ENCODE data around the gene LAMTOR1. TPM values are rescaled to one million over a fixed set of nuclear protein-coding genes. Genes with fewer than 3 reads are reported as not detected.

LAMTOR1 gene
- total RNA-seq, 2 experiments from 2014 or later, result 50.7 to 52.2 TPM

DNA sequence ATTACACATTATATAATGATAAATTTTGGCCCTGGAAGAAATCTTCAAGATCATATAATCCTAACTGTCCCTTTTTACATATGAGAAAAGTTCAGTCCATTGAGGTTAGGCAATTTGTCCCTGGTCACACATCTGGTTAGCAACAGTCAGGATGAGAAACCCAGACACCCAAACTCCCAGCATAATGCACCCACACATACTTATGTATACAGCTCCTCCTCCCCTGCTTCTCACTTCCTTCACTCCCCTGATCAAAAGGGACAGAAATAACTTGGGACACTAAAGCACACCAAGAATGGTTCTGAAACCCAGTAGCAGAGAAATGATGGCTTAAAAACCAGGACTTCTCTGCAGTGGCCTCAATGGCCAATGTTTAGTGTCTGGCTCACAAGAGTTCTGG lies 33.9 kb downstream of the LAMTOR1 start:
- CTCF ChIA-PET, result interaction anchor here (3.0 kb wide), 1 partner anchor 44 kb away, joined by 14 read pairs; no protein-coding TSS in a partner anchor
- intact Hi-C loops (cut with DNase I, micrococcal nuclease), result no loop called here
- H3K4me1 Mint-ChIP-seq, result peaks cover 46% of the 10 kb centered on the region
- H3K9me3 Mint-ChIP-seq (ENCODE audit: low read depth), result no peaks in the 10 kb centered on the region
- POLR2A ChIA-PET, result no interaction called here
- H3K27me3 Mint-ChIP-seq, result no peaks in the 10 kb centered on the region
- no peak overlapping the region for H3K4me3 Mint-ChIP-seq
- DNase-seq (no peak), ATAC-seq (peak; percentile 48)
- H3K27ac Mint-ChIP-seq, result no peak overlapping the region
- H3K36me3 Mint-ChIP-seq (ENCODE audit: low read depth), result peaks cover 24% of the 10 kb centered on the region

DNA sequence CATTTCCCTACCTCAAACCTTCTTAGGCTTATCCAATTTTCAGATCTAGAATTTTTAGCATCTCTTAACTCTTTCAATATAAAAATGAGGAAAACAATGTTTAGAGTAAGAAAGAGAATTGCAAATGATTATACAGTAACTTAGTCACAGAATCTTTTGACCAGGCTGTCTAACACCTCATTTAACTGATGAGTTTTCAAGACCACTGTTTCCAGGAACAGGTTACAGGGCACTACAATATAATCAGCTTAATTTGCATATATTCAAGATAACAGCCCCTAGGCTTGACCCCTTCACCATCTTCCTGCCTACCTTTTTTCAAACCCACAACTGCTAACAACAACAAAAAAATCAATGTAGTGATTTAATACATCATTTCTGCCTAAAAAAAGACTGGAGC lies 35.4 kb downstream of the LAMTOR1 start:
- CTCF ChIA-PET, result interaction anchor here (0.8 to 3.0 kb wide), 7 partner anchors 10 to 85 kb away, joined by 3 to 14 read pairs (median 6); no protein-coding TSS in a partner anchor
- Mint-ChIP-seq H3K4me1 (peaks cover 41% of the 10 kb centered on the region), H3K4me3 (no peak overlapping the region), H3K27me3 (no peaks in the 10 kb centered on the region), H3K27ac (no peak overlapping the region), H3K36me3 (ENCODE audit: low read depth) (peaks cover 20% of the 10 kb centered on the region), H3K9me3 (ENCODE audit: low read depth) (no peaks in the 10 kb centered on the region)
- intact Hi-C loops (cut with DNase I, micrococcal nuclease), result no loop called here
- POLR2A ChIA-PET, result interaction anchor here (0.7 to 1.4 kb wide), 2 partner anchors 11 to 19 kb away, joined by 3 read pairs; no protein-coding TSS in a partner anchor
- ATAC-seq (no peak), DNase-seq (no peak)

DNA sequence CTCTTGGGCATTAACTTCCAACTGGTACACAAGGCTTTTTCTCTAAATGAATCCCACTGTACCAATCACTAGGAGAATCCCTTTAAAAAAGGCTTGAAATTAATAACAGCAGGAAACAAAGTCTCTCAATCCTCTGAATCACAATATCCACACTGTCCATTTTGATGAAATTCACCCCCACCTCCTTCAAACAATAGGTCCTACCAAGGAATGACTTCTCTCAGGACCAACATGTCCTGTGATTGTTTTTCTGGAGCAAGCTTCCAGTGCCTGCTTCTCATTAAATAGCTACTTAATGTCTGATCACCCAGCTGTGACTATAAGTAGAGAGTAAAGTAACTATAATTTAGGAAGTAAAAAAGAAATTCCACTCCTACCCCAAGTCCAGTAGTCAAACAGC lies 35.8 kb downstream of the LAMTOR1 start:
- H3K4me1 Mint-ChIP-seq, result peaks cover 37% of the 10 kb centered on the region
- no peak overlapping the region for H3K27ac Mint-ChIP-seq
- ChIA-PET POLR2A (interaction anchor here (0.7 to 1.4 kb wide), 2 partner anchors 11 to 19 kb away, joined by 3 read pairs; no protein-coding TSS in a partner anchor), CTCF (interaction anchor here (0.8 to 3.0 kb wide), 6 partner anchors 9 to 76 kb away, joined by 3 to 14 read pairs (median 6); no protein-coding TSS in a partner anchor)
- DNase-seq (no peak), ATAC-seq (no peak)
- no peak overlapping the region for H3K4me3 Mint-ChIP-seq
- H3K9me3 Mint-ChIP-seq (ENCODE audit: low read depth), result no peaks in the 10 kb centered on the region
- H3K27me3 Mint-ChIP-seq, result no peaks in the 10 kb centered on the region
- intact Hi-C loops (cut with DNase I, micrococcal nuclease), result no loop called here
- peaks cover 20% of the 10 kb centered on the region for H3K36me3 Mint-ChIP-seq (ENCODE audit: low read depth)

DNA sequence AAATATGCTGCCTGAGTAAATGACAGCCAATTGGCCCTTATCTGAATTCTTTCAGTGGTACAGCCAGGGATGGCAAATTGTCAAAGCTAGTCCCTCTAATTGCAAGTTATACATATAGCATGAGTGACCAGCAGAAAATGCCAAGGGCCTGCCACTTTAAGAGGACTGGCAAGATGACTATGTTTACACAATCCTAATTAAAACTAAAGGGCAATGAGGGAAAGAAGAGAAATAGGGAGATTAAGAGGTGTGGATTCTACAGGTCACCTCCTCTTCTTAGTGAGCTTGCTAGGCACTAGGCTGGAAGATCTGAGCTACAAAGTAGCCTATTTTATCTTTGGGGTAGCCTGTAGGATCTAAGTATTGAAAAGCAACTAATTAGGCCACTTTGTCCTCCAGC lies 36.2 kb downstream of the LAMTOR1 start:
- POLR2A ChIA-PET, result interaction anchor here (1.3 to 1.4 kb wide), 2 partner anchors 8 to 10 kb away, joined by 3 to 4 read pairs; no protein-coding TSS in a partner anchor
- intact Hi-C loops (cut with DNase I, micrococcal nuclease), result no loop called here
- H3K9me3 Mint-ChIP-seq (ENCODE audit: low read depth), result no peaks in the 10 kb centered on the region
- H3K4me3 Mint-ChIP-seq, result no peak overlapping the region
- H3K27ac Mint-ChIP-seq, result no peak overlapping the region
- no peak for DNase-seq
- no peaks in the 10 kb centered on the region for H3K27me3 Mint-ChIP-seq
- no peak for ATAC-seq
- H3K36me3 Mint-ChIP-seq (ENCODE audit: low read depth), result peaks cover 21% of the 10 kb centered on the region
- CTCF ChIA-PET, result interaction anchor here (1.8 to 3.0 kb wide), 4 partner anchors 11 to 42 kb away, joined by 5 to 14 read pairs (median 6); no protein-coding TSS in a partner anchor
- H3K4me1 Mint-ChIP-seq, result peaks cover 33% of the 10 kb centered on the region

GRCh38 chr11:72061739-72062396 lies 41.2 kb downstream of the LAMTOR1 start:
- Mint-ChIP-seq H3K9me3 (ENCODE audit: low read depth) (no peaks in the 10 kb centered on the region), H3K4me3 (no peak overlapping the region), H3K36me3 (ENCODE audit: low read depth) (peaks cover 18% of the 10 kb centered on the region), H3K4me1 (no peaks in the 10 kb centered on the region), H3K27me3 (no peaks in the 10 kb centered on the region), H3K27ac (no peak overlapping the region)
- CTCF ChIA-PET, result no interaction called here
- intact Hi-C loops (cut with DNase I, micrococcal nuclease), result no loop called here
- POLR2A ChIA-PET, result no interaction called here
- DNase-seq (no peak), ATAC-seq (no peak)

DNA sequence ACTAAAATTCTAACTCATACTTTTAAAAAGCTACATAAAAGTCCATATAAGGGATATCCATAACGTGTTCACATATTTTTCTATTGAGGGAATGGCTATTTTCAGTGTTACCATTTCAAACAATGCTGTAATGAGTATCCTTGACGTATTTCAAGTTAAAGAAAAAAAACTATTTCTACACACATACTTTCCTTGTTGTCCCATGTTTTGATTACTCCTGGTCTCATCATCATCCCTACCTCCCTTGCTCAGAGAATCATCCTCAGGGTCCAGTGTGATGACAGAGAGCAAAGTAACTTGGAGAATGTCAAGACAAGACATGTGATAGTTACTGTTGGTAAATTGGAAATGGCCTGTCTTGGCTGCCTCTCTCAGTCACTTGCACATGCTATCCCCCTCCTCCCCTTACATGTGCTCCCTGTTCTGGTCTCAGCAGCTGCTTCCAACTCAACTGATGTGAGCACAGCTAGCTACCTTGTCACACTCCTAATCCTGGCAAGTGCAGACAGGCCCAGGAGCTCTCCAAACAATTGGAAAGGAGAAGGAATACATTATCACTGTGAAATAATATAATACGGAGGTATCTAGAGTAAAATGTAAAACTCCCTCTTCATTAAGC lies 44.6 kb downstream of the LAMTOR1 start:
- no peak overlapping the region for H3K27ac Mint-ChIP-seq
- no peak for ATAC-seq
- POLR2A ChIA-PET, result interaction anchor here (0.6 to 1.7 kb wide), 2 partner anchors 19 to 21 kb away, joined by 3 to 4 read pairs; no protein-coding TSS in a partner anchor

DNA sequence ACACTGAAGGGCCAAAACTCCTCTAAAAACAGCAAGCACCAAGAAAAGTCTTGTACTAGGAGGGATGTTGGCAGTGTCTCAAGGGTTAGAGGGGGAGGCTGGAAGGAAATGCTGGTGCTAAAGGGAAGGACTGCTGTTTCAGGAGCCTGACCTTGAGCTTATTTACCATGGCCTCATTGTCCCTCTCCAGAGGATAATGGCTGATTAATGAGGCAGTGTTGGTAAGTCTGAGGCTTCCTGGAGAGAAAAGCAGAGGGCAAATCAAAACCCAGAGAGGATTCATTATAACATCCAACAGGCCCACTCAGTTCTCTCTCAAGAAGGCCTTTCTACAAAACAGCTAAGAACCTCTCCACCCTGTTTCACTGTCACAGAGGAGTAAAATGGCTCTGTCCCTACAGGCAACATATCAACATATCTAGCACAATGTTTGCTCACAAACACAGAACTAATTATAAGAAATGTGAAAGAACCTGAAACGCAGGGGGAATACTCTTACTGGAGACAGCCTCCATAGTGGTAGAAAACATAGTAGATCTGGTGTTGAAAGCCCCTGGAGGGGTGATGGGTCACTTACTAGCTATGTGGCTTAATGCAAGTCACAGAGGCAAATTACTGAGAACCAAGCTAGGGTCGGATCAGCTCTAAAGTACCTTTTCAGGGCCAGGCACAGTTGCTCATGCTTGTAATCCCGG lies 54.2 kb downstream of the LAMTOR1 start:
- Mint-ChIP-seq H3K36me3 (ENCODE audit: low read depth) (peaks cover 7% of the 10 kb centered on the region), H3K27me3 (no peaks in the 10 kb centered on the region), H3K4me1 (peaks cover 6% of the 10 kb centered on the region), H3K4me3 (no peak overlapping the region), H3K27ac (no peak overlapping the region), H3K9me3 (ENCODE audit: low read depth) (no peaks in the 10 kb centered on the region)
- ATAC-seq (no peak), DNase-seq (no peak)
- ChIA-PET CTCF (interaction anchor here (0.6 to 3.7 kb wide), 7 partner anchors 11 to 1861 kb away, joined by 3 to 16 read pairs (median 4); no protein-coding TSS in a partner anchor), POLR2A (interaction anchor here (0.6 kb wide), 1 partner anchor 19 kb away, joined by 3 read pairs; no protein-coding TSS in a partner anchor)
- intact Hi-C loops (cut with DNase I, micrococcal nuclease), result no loop called here

More for the DNA sequence above, 44.6 kb downstream of the LAMTOR1 start:
- DNase-seq, result no peak
- CTCF ChIA-PET, result interaction anchor here (0.6 to 2.4 kb wide), 3 partner anchors 9 to 368 kb away, joined by 3 to 6 read pairs (median 3); no protein-coding TSS in a partner anchor
- Mint-ChIP-seq H3K27me3 (no peaks in the 10 kb centered on the region), H3K9me3 (ENCODE audit: low read depth) (no peaks in the 10 kb centered on the region), H3K4me3 (no peak overlapping the region), H3K4me1 (no peaks in the 10 kb centered on the region), H3K36me3 (ENCODE audit: low read depth) (peaks cover 16% of the 10 kb centered on the region)
- intact Hi-C loops (cut with DNase I, micrococcal nuclease), result no loop called here

Small RNA genes lying within 50 kb of the gene (microRNA-seq; reads per million reads assigned to microRNA genes)
- not detected for gene MIR3165 (ENCODE audit: borderline replicate concordance)

Other genes starting within 250 kb of the LAMTOR1 start
- not detected for gene DEFB131B, start 224.8 kb downstream of the LAMTOR1 start, total RNA-seq
- 10 to 100 TPM; 11.3 to 19.0 TPM for gene XNDC1N, start 174.7 kb downstream of the LAMTOR1 start, total RNA-seq
- 10 to 100 TPM; 28.7 to 29.5 TPM for gene RNF121, start 174.3 kb downstream of the LAMTOR1 start, total RNA-seq
- 10 to 100 TPM in 1 of 2 experiments, 1 to 10 TPM in 1; 8.4 to 10.2 TPM for gene IL18BP, start 104.4 kb downstream of the LAMTOR1 start, total RNA-seq
- 100 to 1,000 TPM; 154 to 167 TPM for gene NUMA1, start 22.8 kb downstream of the LAMTOR1 start, total RNA-seq
- gene LRRC51, start 22.4 kb downstream of the LAMTOR1 start, total RNA-seq, result 10 to 100 TPM in 1 of 2 experiments, 1 to 10 TPM in 1; 7.7 to 11.6 TPM
- not detected for gene TOMT, start 2.6 kb upstream of the LAMTOR1 start, total RNA-seq
- 10 to 100 TPM; 60.3 to 76.1 TPM for gene ANAPC15, start 9.4 kb upstream of the LAMTOR1 start, total RNA-seq
- gene FOLR3, start 32.4 kb upstream of the LAMTOR1 start, total RNA-seq, result not detected
- gene FOLR1, start 88.8 kb upstream of the LAMTOR1 start, total RNA-seq, result not detected
- gene FOLR2, start 113.5 kb upstream of the LAMTOR1 start, total RNA-seq, result not detected
- gene INPPL1, start 121.5 kb upstream of the LAMTOR1 start, total RNA-seq, result 10 to 100 TPM; 68.5 to 71.3 TPM
- gene PHOX2A, start 140.9 kb upstream of the LAMTOR1 start, total RNA-seq, result not detected

Measured in activated CD4-positive, alpha-beta T cell treated with anti-CD3 and anti-CD28 coated beads for 36 hours (primary cell).